ENCODE data around the gene NCK2.
"Not testable (repeated sequence)": the region's sequence is repeated elsewhere in the genome, so short reads cannot be mapped to it uniquely, and the experiment has no call there.

Gene NCK2

DNA sequence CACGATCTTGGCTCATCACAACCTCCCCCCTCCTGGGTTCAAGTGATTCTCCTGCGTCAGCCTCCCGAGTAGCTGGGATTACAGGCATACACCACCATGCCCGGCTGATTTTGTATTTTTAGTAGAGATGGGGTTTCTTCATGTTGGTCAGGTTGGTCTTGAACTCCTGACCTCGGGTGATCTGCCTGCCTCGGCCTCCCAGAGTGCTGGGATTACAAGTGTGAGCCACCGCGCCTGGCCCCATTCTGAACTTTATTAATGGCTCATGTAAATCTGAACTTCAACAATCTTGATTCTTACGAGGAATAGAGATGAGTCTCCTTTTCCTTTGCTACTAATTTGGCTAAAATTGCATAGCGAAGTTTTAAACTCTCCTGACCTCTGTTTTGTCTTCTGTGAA lies 12.2 kb downstream of the NCK2 start:
- not testable (repeated sequence) for DNase-seq

DNA sequence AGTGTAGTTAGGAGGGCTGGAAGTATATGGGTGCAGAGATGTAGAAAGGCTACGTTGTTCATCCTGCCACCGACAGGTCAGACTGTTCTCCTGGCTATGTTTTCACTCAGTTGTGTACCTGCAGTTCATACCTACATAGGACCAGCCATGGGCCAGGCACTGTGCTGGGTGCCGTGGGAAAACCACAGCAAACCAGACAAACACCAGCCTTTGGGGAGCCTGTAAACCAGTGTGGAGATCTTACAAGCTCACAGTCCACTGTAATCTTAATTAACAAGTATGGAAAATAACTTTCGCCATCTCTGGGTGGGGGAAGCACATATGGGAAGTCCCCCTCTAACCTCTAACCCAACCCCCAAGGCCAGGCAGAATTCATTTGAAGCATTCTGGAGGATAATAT lies 12.7 kb downstream of the NCK2 start:
- DNase-seq, result no peak

DNA sequence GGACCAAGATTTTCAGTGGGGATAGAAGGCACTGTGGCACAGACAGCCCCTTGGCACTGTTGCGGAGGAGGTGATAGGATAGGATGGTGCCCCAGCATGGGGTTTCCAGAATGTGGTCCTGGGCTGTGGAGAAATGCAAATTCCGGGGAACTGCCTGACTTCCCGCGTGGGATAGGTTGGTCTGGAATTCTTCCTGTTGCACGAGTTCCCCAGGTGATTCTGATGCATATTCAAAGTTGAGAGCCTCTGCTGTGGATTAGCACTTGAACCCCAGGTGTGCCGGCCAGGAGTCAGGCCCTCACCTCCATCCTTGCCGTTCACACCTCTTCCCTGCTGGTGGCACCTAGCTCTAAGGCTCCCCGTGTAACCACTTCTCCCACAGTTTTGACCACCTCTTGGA lies 15.5 kb downstream of the NCK2 start:
- no peak for DNase-seq

DNA sequence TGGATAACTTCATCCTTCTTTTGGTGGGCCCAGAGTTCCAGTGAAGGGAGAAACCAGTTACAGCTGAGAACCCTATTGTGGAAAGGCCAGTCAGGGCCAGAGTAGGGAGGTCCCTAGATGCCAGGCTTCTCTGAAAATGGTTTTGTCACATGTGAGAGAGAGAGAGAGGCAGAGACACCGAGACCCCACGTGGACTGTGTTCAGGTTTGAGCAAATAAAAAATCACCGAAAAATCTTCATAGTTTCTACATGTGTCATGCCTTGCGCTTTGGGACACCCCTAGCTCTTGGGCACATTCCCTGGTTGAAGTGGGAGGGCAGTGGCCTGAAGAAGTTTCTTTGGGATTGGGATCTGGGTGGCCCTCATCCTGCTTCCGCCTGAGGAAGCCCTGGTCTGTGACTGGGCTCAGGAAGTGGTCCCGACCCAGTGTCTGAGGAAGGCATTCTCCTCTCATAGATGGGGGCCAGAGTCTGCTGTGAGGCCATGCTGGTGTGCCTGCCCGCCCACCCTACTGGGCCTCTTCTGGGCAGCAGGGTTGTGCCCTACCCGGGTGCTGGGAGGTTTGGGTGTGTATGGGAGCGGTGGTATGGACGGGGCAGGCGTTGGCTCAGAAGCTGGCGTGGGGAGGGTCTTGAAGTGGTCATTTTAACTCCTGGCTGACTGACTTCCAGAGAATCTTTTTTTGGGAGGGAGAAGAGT lies 16.1 kb downstream of the NCK2 start:
- no peak for DNase-seq

DNA sequence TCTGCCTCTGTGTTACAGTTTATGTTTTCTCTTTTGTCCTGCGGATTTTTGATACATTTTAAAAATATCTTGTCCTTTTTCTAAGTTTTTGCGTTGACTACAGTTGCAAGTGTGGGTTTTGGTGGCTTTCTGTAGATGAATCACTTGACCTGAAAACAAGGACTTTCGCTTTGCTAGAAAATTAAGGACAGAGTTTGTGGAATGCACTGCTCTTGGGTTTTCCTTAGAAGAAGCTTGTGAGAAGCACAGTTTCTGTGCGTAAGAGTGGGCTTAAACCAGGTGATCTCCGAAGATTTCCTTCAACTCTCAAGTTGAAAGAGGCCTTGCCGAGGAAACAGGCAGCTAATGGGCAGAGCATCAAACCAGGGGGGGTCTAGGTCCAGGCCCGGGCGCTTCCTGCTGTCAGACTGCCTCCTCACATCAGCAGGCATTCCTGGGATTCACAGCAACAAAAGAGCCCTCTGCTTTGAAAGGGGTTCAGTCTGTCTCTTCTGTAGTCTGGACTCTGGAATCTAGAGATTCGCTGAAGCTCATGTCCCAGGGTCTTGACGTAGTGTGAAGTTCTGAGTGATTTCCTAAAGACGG lies 17.3 kb downstream of the NCK2 start:
- DNase-seq, result no peak

DNA sequence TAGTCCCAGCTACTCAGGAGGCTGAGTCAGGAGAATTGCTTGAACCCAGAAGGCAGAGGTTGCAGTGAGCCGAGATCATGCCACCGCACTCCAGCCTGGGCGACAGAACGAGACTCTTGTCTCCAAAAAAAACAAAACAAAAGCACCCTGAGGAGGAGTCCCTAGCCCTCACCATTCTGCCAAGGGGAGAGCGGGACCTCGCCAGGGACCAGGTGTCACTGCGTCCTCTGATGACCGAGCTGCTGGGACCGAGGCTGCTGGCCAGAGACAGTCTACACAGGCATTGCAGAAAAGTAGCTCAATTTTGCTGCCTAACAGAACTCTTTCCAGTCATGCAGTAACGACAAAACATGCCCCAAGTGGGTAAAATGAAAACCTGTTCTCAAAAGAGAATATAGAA lies 18.4 kb downstream of the NCK2 start:
- no peak for DNase-seq

DNA sequence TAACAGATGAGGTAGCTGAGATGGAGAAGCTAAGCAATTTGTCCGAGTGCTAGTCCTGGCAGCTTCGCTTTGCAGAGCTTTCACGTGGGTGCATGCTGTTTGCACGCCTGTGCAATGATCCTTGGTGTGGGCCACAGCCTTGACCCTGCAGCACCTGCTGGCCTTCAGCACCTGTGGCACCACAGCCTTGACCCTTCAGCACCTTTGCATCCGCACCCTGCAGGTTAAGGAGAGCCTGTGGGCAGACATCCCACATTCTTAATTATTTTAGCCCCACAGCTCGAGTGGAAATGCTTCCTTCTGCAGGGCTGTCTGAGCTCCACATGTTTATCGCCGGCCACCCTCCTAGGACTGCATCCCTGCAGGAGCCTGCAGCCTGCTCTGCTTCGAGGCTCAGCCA lies 19.3 kb downstream of the NCK2 start:
- DNase-seq, result no peak

DNA sequence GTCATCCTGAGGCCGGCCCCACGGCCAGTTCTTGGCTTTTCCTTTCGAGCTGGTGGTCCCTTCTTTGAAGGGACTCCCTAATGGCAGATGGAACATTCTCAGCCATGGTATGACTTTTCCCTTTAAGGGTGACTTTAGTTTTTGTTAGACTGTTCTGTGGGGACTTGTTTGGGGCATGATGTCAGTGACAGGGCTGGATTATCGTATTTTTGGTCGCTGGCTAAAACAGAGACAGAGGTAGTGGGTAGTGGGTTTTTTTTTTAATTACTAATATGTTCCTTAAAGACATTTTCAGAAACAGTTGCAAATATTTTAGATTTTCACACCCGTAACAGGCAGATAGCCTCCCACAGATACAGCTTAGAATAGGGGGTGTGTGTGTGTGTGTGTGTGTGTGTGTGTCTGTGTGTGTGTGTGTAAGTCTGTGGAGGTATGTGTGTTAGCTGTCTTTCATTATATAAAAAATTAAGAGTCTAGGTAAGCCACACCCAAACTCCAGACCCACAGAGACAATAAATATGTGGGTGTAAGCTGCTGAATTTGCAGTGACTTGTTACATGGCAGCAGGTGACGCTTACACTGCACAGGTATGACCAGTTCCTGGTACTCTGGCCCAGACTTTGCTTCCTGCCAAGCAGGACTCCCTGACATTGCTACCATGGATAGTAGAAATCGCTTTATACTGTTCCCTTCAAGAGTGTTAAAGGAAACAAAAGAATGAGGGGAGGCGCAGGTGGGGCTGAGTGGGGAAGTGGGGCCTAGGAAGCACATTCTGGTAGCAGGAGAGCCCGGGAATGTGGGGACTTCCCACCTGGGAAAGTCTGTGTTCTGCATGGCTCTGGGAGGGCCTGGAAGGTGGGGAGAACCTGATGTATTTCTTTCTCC lies 20.9 kb downstream of the NCK2 start:
- DNase-seq, result no peak

DNA sequence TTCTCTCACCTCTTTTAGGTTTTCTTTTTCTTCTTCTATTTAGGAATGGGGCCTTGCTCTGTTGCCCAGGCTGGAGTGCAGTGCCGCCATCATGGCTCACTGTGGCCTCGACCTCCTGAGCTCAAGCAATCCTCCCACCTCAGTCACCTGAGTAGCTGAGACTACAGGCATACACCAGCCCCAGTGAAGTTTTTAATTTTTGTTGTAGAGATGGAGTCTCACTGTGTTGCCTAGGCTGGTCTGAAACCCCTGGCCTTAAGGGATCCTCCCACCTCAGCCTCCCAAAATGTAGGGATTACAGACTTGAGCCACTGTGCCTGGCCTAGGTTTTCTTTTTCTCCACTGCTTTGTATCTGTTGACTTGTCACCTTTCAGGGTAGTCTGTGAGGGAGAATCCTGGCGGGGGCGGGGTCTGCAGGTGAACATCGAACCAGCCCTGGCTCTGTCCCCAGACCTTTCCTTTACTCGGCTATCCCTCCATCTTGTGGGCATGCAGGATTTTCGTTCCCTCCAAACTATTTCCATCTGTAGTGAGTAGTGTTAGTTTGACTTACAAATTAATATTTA lies 21.7 kb downstream of the NCK2 start:
- DNase-seq, result no peak

DNA sequence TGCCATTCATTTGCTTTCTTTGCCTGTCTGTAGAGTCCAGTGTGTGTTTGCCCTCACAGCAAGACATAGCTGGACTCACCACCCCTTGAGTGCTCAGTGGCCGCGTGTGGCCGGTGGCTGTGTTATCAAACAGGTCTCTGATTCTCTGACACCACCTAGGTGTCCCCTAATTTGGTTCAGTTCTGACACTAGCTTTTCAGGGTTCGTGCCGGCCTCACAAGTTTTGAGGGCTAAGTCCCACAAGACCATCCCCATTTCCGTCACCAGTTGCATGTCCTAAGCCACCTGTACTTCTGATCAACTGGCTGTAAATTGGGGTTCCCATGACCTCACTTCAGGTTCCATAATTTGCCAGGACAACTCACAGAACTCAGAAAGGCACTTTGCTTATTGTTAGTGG lies 23.5 kb downstream of the NCK2 start:
- DNase-seq, result no peak

DNA sequence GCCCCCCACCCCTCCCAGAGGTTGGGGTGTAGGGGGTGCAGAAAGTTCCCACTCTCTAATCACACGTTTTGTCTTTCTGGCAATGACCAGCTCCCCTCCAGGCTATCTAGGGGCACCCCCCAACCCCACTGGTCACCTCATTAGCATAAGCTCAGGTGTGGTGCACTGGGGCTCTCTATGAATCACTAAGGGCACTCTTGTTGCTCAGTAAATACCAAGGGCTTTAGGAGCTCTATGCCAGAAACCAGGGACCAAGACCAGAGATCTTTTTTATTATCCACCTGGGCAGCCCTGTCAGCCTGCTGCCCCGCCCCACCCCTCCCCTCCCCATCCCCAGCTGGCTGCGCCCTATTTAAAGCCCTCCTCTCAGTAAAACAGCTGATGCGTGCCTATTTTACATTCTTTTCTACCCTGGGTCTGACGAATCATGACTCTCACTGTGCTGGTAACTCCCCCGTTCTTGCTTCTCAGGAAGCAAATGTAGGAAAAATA lies 24.3 kb downstream of the NCK2 start:
- no peak for DNase-seq

DNA sequence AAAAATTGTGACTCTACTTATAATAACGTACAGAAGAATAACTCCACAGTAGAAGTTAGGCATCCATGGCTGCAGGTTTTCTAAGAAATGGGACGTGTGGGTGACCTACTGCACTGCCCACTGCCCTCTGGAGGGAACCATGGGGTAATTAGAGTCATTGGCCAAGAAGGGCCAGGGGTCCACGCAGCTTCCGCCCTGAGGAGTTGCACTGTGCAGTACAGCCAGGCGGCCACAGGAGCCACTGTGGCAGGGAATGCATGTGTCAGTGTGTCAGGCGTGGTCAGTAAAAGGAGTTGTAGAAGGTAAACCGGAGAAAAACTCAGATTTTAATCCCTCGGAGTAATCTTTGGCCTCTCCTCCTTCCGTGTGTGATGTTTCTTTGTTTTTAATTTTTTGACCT lies 24.8 kb downstream of the NCK2 start:
- DNase-seq, result no peak

DNA sequence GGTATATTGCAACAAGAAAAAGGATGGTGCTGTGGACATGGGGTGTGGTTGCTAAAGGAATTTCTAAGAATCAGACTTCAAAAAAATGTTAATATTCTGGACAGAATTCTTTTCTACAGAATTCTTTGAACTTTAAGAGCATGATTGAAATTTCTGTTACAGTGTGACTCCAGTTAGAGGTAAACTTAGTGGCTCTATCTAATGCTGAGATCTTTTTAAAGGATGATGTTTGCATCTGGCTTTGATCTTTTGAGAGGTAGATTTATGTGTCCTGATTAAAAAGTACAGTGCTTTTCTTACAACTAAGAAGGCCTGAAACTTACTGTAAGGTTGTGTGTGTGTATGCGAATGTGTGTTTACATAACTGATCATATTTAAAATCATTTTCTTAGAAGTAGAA lies 25.4 kb downstream of the NCK2 start:
- DNase-seq, result no peak

DNA sequence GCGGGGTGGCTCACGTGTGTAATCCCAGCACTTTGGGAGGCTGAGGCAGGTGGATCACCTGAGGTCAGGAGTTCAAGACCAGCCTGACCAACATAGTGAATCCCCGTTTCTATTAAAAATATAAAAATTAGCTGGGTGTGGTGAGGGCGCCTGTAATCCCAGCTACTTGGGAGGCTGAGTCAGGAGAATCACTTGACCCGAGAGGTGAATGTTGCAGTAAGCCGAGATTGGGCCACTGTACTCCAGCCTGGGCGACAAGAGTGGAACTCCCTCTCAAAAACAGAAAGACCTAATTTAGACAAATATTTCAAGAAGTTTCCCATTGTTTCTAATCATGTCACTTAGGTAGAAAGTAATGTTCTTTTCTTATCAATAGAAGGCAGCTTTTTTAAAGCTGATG lies 26.6 kb downstream of the NCK2 start:
- not testable (repeated sequence) for DNase-seq

DNA sequence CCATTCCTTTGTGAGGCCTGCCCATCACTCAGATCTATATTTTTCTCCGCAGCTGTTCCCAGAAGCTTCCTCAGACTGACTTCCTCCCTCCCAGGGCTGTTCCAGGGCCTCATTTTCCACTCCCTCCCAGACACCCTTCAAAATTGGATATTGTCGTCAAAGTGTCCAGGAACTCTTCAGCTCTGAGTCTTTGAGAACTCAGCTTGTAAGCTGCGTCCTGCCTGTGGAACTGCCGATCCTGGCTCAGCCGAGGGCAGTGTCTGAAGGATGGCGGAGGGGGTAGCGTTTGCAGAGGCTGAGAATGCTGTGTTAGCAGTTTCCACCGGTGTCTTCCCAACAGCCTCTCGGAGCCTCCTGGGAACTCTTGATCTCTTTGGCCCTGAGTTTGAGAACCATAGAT lies 27.1 kb downstream of the NCK2 start:
- no peak for DNase-seq

DNA sequence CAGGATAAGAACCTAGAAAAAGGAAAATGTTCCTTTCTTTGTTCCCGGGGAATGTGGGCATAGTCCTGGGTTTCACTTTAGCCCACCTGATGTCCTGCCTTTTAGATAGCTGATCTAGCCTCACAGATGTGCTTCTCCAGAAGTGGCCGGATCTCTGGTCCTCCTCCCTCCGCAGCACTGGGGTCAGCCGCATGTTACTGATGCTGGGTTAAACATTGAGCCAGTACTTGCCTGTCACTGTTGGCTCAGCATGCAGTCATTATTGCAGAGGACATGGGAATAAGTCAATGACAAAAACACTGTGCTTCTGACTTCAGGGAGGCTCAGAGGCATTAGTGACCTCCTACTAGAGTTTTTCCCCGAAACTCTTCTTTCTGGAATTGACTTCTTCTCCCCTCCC lies 27.6 kb downstream of the NCK2 start:
- no peak for DNase-seq

DNA sequence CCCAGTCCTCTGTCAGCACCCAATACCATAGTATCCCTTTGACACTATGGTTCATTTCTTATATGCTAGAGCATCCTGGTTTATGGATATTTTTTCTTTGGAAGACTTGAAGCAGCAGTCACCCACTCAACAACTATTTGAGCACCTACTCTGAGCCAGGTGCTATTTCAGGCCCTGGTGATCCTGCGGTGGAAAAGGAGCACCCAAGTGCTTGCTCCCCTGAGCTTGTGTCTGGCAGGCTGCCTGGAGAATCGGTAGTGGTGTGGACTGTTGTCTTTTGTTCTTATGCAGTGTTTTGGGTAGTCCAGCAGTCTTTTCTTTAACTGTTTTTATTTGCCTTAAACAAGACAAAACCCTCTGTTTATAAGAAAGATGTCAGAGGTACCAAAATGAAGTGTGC lies 28.9 kb downstream of the NCK2 start:
- DNase-seq, result no peak

DNA sequence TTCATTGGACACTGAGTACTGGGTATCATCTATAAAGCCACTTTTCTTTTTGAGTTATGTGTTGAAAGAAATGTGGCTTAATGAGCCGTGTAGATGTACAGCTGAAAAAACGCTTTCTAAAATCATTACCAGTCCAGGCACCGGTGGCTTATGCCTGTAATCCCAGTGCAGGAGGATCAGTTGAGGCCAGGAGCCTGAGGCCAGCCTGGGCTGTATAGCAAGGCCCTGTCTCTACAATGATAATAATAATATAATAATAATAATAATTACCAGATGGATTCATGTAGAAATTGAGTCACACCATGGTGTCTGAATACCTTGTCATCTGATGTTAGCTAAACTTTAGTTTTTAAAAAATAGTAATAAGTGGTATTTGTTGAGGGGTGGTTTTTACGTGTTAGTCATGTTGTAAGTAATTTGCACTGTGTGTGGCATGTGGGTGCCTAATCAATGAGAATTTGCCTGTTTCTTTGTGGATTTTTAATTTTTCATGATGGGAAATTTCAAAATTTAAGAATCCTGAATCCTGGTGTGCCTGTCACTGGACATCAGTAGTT lies 30.1 kb downstream of the NCK2 start:
- DNase-seq, result no peak

DNA sequence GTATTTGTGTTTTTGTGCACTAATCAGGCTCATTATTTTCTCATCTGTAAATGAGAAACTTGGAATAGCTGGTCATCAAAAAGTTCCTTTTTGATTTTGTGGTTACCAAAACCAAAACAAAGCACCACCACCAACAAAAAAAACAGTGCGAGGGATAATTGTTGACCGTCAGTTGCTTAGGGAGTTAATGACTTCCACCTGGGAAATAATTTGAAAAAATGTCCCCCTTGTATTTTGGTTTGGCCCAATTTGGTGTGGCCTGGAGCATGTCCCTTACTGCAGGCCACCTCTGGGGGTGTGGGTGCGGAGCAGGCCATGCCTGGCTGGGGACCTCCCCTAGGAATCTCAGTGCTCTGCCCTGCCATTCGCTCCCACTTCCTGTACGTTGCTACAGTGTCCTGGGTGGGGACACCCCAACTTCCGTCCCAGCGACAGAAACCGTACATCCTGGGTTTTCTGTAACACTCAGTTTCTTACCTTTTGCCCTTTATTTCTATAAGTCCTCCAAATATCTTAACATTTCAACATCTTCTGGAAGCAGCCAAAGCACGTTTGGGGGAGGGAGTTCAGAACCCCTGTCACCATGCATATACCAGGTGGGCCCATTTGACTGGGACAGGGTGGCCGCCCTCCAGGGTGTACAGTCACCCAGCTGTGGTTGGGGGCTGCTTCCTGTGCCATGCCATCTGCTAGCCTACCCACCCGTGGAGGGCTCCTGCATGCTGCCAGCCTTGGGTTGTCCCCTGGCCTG lies 31.3 kb downstream of the NCK2 start:
- DNase-seq, result no peak

DNA sequence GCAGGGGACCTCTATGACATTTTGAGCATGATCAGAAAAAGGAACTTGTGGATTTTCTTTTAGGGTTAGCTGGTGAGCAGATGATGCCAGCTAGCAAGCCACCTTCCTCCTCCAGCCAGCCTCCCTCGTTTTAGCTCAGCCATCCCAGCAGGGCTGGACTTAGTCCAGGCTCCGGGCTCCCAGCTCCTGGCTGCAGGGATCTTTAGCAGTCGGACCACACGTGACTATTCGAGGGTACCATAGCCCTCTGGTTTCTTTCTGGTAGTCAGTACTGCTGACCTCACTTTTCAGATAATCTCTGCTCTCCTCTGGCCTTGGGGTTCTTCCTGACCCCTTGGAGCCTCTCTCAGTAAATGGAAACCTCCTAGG lies 31.8 kb downstream of the NCK2 start:
- DNase-seq, result no peak

DNA sequence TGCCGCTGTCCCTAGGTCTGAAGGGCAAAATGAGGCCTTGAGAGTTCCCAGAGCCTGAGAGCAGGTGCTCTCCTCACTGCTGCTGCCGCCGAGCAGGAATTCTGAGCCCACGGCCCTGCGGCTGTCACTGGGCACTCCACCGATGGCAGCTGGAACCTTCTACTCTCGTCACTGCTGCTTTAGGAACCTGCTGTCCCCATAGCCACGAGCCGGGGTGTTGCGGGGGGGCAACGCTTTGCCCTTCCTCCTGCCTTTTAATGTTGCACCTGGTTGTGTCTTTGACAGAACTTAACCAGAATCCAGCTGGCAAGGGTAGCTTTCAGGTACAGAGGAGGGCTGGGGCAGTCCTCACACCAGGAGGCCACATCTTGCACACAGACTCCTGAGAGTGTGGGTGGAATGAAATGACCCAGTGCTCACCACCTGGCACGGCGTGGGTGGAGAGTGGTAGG lies 32.3 kb downstream of the NCK2 start:
- no peak for DNase-seq

DNA sequence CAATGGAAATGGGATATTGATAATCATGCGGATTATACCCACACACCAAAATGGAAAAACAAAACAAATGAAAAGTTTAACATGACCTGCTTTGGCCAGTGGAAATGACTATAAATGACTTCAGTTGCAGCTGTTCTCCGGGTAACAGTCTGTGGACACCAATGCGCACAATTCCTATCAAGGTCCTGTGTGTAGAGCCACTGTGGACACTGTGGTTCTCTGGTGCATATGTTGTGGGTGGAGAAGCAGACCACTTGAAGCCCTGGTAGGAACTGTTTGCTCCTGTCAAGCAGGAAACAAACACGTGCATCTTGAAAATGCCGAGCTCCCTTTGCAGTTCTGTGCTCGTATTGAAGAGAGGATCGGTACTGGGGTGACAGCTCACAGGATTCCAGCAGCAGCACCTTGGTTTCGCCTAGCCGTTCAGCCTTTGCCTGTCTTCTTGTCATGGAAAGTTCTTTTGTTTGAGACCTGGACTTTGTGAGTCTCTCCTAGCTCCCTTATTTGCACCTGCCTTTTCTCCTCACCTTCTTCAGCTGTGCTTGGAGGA lies 32.9 kb downstream of the NCK2 start:
- DNase-seq, result no peak

Data from NCI-H187 treated with DMSO at 0.1 percent for 48 hours (cell line).